Activated CD4-positive, alpha-beta T cell treated with anti-CD3 and anti-CD28 coated beads, Interleukin-2, amount 50 U/mL, for 48 hours (primary cell): Measurements from ENCODE around the gene JDP2.
"Not testable (repeated sequence)": the region's sequence is repeated elsewhere in the genome, so short reads cannot be mapped to it uniquely, and the experiment has no call there.

Source experiments
- DNase-seq, 2 experiments: peaks; one replicate each; pipeline ENCODE4 v3.0.0-alpha.2; 2020

Gene JDP2

DNA sequence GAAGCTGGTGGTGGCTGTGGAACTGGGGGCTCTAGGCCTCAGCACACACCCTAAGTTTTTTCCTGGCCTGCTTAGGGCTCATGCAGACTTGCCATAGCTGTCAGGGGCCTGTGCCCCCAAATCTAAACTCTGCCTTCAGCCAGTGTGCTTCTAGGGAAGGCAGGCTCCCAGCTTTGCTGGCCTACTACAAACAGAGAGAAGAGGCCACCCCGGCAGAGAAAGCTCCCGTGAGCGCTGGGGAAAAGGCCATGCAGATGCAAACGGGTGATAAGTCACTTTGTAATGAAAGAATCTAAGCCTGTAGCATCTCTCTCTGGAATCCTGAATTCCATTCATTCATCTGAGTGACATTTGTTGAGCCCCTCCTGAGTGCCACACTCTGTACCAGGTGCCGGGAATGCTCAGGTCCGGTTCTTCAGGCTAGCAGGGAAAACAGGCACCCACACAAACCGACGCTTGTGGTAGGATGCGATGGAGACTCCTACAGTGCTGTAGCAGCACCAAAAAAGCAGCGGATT is 29.9 kb downstream of the JDP2 start:
- DNase-seq: no peak

DNA sequence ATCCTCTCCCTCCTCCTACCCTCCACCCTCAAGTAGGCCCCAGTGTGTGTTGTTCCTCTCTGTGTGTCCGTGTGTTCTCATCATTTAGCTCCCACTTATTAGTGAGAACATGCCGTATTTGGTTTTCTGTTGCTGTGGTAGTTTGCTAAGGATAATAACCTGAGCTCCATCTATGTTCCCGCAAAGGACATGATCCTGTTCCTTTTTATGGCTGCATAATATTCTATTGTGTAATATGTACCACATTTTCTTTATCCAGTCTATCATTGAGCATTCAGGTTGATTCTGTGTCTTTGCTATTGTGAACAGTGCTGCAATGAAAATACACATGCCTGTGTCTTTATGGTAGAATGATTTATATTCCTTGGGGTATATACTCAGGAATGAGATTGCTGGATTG is 30.5 kb downstream of the JDP2 start:
- DNase-seq: no peak

DNA sequence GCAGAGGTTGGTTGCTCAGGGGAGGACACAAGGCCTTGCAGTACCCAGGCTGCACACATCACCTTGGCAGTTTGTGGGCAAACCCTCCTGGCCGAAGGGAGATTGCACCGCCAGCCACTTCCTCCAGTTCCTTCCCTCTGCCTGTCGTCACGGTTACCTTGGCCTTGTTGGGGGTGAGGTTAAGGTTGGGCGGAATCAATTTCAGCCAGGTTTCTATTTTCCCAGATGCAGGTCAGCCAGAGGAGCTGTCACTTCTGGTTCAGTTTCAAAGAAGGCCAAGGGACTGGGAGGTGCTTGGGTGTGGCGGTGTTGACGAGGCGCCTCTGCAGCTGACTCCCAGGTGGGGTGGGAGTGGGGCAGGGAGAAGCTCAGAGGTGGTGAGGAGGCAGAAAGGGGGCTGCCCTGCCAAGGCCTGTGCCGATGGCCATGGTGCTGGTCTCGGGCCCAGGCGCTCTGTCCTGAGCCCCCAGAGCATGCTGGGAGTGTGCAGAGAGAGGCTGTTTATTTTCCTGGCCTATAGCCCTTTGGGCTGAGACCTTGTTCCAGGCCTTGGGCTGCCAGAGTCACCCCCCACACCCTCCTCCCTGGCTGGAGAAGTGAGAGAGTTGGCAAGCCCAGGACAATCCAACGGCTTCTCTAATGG is 31.4 kb downstream of the JDP2 start:
- DNase-seq: no peak

DNA sequence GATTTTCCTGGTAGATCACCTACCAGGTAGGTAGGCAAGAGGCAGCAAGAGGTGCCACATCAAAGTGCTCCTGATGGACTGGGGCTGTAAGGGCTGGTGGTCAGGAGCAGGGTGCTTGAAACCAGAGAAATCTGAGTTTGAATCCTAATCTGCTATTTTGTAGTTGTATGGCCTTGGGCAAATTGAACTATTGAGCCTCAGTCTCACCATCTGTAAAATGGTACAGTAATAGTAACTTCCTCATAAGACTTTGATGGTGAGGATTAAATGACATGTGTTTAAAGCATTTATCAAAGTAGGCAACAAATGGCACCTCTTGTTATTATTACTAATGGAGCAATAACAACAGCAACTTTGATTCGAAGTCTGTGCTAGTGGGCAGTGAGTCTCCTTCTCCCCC is 32.0 kb downstream of the JDP2 start:
- DNase-seq: no peak

DNA sequence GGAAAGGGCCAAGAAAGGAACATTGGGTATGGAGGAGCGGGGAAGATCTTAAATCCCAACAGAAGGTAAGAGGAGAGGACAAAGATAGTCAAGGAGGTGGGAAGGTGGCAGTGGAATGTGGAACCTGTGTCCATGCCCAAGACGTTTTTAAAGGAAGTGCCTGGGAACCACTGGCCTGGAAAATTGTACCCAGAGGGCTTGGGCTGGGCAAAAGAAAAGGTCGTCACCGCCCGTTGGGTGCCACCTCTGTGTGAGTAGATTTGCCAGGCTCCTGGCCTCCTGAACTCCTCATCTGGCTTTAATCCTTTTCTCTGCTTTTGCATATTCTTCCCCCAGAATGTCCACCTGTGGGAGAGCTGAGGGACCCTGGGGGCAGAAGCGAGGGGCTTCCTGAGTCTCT is 32.6 kb downstream of the JDP2 start:
- no peak for DNase-seq

DNA sequence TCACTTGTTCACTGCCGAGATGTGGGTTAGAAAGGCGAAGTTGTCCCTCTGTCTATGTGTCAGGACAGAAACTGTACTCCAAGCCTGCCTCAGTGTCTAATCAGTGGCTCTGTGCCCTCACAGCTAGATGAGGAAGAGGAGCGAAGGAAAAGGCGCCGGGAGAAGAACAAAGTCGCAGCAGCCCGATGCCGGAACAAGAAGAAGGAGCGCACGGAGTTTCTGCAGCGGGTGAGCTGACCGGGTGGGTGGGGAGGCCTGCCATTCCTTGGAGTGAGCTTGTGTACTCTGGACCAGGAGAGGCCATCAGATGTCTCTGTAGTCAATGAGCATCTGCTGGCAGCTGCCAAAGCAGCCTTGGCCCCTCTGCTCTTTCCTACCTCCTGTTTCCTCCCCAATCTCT is 33.5 kb downstream of the JDP2 start:
- no peak for DNase-seq

DNA sequence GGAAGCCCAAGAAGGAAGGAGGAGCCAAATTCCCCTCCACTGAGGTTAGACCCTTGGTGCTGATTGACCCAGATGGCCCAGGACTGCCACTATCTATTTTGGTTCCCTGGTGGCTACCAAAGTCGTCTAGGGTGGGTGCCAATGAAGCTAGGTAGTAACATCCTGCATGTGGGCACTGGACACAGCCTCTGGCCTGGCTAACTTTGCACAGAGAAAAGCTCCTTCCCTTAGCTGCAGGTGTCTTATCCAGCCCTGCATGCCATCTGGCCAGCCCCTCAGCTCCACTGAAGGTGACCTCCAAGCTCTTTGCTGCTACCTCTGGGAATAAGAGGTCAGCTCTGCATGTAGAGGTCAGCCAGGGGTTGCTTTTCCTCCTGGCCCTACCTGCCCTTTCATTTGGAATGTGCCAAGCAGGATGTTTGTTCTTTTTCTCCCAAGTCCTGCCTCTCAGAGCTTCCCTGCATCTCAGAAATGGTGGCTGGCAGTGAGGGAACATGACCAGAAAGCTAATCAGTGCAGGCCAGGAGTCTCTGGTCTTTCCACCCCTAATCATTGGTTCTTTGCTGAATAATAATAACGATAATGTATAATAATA is 34.0 kb downstream of the JDP2 start:
- no peak for DNase-seq

DNA sequence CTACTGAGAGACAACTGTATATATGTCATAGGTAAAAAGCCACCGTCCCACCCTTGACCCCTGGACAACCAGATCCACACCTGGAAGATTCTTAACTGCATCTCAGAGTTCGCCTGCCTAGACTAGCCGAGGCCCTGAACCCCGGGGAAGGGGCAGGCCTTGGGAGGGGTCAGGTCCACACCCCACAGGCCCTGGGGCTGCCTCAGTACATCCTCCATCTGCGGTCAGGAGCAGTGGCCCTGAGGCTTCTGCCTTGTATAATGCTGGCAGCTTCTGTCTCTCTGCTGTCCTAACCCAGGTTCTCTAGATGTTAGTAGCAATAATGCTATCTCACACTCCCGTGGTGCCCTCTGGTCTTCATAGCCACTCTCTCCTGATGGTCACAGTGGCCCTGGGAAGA is 36.8 kb downstream of the JDP2 start:
- DNase-seq: no peak

DNA sequence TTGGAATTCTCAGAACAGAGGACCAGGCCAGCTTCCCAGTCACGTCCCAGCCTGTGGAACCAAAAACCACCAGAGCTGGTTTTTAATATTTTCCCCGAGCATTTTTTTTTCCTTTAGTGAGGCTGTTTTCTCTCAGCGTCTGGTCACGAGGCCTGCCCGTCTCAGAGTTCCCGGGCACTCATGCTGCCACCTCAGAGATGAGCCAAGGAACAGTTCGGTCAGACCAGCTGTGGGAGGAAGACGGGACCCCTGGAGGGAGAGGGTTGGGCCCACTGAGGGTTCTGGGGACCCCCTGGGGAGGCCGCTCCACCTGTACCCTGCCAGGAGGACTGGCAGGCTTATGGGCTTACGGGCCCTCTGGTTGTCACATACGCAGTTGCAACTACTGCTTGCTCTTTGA is 39.9 kb downstream of the JDP2 start:
- no peak for DNase-seq

DNA sequence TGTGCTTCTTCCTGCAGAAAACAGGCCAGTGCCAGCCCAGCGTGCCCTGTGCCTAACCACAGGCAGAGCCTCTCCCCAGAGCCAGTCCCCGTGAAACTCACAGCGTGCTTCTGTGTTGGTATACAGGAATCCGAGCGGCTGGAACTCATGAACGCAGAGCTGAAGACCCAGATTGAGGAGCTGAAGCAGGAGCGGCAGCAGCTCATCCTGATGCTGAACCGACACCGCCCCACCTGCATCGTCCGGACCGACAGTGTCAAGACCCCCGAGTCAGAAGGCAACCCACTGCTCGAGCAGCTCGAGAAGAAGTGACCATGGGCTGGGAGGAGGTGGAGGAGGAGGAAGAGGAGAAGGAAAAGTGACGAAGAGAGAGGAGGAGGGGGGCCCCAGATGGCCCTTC is 41.3 kb downstream of the JDP2 start:
- DNase-seq: no peak

DNA sequence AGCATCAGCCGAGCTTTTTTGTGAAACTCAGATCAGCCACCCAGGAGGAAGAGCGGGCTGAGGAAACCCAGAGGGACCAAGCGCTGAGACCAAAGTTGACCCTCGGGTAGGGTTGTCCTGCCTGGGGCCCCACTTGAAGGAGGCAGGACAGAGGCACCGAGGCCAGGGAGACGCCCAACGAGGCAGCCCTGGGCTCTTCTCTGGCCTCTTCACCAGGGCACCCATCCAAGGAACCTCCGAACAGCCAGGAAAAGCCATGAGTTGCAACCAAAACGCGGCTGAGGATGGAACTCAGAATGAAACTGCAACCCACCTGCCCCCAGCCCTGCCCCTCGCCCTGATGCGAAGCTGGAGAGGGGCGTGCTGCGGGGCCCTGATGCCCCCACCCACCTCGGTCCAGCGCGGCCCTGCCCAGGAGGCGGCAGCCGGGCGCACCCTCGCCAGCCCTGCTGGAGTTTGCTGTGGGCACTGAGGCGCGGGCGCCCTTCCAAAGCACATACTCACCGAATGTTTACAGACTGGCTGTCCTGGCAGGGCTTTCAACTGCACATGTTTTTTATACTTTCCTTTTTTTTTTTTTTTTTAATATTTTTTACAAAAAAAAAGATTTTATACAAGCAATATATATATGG is 41.9 kb downstream of the JDP2 start:
- no peak for DNase-seq

DNA sequence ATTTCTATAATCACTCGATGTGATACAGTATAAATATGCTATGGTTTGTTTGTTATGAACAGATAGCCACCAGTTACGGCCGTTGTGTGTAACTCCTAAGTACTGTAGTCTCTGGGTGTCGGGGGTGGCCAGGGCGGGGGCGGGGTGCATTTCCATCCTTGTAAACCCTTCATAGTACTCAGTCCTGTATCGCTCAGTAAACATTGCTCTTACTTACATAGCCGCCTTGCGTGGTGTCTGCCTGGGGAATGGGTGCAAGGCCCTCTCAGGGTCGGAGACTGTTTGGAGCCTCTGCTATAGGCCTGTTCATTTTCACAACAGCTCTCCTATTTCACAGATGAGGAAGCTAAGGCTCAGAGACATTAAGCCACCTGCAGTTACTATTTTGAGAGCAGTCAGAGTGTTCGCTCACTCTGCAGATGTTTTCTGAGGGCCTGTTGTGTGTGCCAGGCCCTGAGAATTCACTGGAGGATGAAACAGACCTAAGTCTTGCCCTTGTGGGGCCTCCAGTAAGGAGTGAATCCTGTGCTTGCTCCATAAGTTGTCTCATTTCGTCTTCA is 42.5 kb downstream of the JDP2 start:
- no peak for DNase-seq

DNA sequence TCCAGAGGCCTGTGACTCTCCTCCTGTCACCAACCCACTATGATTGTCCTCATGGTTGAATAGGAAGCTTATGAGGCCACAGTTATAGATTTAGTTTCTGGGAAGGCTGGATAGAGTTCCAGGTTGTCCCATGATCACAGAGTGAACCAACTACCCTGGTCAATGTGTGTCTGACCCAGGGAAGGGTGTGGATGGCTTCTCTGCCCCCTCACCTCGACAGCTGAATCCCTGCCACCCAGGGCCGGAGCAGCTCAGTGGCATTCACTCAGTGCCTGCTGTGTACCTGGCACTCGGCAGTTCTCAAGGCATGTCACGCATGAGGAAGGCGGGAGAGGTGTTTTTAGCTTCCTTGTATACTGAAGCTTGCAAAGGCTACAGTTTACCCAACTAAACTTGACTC is 43.2 kb downstream of the JDP2 start:
- no peak for DNase-seq

DNA sequence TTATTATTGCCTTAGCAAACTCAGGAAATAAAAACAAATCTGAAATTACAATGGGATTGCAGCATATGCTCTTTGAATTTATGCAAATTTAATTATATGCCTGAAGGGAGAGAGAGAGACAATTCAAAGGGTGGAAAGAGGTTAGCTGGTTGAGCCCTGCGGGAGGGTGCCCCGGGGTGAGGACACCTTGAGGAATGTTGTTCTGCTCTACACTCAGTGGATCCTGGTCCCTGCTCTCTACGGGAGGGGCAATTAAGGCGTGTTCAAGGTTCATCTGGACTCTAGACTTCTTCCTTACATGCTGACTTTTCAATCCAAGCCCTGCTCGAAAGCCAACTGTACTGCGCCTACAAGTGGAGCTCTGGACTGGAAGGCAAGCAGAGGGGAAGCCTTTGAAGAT is 46.3 kb downstream of the JDP2 start:
- DNase-seq: not testable (repeated sequence)

DNA sequence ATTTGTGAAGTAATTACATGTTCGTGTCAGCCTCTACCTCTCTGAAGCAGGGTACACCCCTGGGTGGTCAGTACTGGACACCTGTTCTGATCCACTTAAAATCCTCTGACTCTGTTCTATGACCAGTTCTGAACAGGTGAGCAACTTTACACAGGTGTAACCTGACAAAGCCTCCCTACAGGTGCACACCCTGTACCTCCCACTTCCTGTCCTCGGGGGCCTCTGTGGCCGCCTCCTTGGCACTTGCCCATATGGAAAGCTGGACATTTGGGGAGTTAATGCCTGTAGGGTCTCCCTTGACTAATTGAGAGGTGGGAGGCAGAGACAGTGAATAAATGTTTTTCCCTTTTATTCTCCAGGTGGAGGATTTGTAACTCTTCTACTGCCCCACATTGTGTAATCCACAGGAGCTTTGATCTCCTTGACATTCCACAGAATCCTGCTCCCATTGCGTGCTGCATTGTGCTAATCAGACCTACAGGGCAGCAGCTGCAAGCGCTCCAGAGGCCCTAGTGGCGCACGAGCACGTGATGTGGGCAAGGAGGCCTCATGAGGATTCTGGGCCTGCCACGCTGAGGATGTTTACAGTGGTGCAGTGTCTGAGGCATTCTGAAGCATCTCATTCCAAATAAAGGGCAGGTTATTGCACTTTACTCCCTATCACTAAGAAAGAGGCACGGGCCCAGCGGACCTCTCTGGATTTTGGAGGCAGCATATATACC is 48.6 kb downstream of the JDP2 start:
- DNase-seq: no peak

DNA sequence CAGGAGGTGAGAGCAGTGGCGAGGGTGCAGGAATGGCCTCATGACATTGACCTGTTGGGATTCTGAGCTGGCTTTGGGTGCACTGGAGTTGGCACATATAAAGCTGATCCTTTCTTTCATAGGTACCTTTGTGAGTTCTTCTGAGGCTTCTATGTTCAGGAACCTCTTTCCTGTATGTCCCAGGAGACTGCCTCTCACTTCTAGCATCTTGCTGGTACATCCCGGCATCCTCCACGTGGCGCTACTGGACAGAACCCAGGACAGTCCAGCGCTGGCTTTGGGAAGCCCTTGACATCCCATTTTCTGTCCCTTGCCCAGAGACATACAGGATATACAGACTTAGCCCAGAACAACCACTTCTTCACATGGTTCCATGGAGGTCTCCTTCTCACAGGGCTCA is 50.1 kb downstream of the JDP2 start:
- no peak for DNase-seq

DNA sequence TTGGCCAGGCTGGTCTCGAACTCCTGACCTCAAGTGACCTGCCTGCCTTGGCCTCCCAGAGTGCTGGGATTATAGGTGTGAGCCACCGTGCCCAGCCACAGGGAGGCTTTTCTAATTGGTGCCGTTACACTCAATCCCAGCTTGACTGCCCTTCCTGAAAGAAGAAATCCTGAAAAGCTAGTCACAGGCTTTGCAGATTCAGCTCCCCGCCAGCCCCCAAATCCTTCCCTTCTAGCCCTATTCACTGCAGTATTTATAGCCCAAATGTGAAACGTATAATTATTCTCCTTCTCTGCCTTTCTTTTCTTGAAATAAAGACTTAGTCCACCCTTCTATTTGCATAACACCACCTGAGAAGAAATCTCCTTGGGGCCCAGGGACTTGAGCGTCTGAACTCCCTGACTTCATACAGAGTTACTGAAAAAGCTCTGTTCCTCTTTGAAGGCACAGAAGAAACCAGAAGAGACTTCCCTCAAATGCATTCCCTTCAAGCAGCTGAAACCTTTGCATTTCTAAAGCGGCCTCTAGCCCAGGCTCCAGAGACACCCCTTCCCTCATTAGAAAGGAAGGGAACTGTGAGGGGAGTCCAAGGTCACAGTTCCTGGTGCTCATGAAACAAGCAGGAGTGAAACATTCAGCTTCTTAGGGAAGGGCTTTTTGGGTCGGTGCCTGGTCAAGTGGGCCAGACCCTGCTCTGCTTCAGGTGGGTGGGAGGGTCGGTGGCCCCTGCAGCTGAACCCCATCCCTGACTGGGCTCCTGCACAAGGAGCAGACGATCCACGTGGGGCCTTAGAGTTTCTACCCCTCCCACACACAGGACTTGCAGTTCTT is 52.2 kb downstream of the JDP2 start:
- DNase-seq: no peak

DNA sequence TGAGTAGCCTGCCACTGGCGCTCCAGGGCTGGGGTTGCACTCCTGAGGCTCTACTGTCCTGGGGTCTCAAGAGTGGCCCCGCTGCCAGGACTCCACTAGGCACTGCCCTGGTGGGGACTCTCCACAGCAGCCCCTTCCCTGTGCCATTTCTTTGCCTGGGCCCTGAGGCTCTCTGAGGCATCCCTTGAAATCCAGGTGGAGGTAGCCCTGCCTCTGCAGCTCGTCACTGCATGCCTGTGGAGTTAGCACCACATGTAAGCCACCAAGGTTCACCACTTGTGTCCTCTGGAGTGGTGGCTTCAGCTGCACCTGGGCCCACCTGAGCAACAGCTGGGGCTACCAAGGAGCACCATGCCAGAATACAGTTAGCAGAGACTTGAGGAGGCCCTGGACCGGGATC is 54.5 kb downstream of the JDP2 start:
- no peak for DNase-seq

DNA sequence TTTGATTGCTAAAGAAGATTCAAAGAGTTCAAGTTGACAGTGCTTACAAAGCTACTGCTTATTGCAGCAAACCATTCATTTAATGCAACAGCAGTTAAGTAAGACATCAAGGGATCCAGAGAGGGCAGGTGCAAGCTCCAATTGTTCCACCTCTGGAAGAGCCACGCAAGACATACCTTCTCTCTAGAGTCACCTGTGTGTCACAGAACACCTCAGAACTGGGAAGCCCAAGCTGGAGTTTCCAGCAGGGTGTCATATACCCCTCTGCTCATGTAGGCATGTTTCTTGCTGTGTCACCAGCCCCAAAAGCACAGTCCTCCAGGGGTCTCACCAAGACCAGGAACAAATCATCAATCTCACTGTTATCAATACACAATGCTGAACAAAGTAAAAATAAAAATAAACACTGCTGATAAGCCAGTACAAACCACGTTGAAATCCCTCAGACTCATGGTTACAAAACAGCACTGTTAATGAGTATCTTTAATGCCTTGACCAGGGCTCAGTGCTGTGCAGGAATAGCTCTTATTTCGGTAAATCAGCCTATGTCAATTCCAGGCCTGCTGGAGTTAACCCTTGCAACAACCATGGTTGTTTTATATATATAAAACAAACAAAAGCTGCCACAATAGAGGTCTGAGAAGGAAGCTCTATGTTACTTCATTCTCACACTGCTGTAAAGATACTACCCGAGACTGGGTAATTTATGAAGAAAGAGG is 57.0 kb downstream of the JDP2 start:
- DNase-seq: no peak

DNA sequence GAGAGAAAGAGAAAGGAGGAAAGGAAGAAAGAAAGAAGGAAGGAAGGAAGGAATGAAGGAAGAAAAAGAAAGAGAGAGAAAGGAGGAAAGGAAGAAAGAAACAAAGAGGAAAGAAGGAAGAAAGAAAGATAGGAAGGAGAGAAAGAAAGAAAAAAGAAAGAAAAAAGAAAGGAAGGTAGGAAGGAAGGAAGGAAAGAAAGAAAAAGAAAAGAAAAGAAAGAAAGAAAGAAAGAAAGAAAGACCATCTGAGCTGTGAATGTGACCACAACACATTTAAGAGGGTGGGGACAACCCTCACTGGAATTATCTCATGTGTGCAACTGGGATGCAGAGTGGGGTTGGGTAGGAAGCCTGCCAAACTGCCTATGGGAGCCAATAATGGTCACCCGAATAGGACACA is 58.5 kb downstream of the JDP2 start:
- no peak for DNase-seq

DNA sequence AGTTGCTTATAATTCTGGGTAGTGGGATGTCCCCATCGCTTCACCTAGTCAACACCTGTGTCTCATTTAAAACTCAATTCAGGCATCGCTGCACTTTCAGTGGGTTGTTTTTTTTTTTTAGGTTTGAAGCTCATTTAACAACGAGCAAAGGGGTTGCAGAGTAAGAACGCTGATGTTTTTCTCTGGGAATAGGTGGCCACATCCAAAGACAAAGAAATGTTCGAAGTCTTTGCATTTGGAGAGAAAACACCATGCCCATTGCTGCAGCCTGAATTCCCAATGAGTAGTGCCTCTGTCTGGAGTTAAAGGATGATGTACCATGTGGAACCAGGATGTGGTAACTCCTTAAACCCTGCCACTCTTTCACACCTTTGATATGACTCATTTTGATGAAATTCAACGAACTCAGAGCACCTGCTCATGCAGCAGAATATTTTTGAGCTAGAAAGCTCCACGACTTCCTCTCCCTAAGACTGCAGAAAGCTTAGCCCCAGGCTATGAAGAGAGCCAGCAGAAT is 59.4 kb downstream of the JDP2 start:
- no peak for DNase-seq

DNA sequence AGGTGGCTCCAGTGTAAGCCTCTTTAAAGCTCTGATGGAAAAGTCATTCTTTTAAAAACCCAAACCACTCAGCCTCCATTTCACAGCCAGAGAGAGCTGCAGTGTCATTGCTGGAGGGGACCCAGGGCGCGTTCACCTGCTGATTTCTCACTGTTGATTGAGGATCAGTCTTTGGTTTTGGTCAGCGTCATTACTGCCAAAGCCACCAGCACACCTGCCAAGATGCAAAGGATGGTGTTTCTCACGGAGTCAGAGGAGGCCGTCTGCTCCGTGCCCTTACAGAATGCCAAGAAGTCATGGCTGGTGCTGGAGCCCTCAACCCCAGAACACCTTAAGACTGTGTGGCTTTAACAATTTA is 61.6 kb downstream of the JDP2 start:
- DNase-seq: no peak
